GM19324 (cell line): ENCODE measurements around the gene PKIB.

Source experiments
- ATAC-seq: cut with Tn5 transposase; IDR thresholded peaks from one replicate; pipeline ENCODE4 v1.9.1; 2021; ENCODE audit warnings: mild to moderate bottlenecking, moderate library complexity; ENCODE audit not compliant: unreplicated experiment, low FRiP score

Gene PKIB

DNA sequence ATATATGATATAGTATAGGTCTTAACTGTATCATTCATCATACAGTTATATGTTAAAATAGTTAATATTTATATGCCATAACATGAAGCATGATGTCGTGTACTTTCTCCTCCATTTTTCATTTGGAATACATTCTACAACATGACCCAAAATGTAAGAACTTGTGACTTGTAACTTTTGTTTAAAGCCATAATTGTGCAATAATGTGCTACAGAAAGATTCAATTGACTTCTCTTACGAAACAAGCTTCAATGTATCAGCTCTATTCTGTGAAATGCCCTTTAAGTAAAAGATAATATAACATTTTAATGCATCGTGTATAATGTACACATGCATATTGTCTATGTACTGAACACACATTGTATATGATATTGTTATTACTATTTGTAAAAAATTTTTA is 92.6 kb downstream of the PKIB start:
- ATAC-seq = no peak

DNA sequence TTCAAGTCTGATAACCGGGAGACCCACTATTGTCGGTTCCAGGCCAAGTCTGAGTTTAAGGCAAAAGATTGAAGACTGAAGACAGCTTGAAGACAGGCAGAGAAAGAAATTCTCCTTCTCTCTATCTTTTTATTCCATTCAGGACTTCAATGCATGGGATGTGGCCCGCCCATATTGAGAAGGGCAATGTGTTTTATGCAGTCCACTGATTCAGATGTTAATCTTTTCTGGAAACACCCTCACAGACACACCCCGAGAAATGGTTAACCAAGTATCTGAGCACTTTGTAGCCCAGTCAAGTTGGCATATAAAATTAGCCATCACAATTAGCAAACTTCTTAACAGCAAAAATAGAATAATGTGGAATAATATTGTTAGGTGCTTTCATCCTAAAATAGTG is 93.9 kb downstream of the PKIB start:
- no peak for ATAC-seq

- ATAC-seq = peak; percentile 69
Measured at GRCh38 chr6:122709922-122710512, 99.8 kb downstream of the PKIB start.

DNA sequence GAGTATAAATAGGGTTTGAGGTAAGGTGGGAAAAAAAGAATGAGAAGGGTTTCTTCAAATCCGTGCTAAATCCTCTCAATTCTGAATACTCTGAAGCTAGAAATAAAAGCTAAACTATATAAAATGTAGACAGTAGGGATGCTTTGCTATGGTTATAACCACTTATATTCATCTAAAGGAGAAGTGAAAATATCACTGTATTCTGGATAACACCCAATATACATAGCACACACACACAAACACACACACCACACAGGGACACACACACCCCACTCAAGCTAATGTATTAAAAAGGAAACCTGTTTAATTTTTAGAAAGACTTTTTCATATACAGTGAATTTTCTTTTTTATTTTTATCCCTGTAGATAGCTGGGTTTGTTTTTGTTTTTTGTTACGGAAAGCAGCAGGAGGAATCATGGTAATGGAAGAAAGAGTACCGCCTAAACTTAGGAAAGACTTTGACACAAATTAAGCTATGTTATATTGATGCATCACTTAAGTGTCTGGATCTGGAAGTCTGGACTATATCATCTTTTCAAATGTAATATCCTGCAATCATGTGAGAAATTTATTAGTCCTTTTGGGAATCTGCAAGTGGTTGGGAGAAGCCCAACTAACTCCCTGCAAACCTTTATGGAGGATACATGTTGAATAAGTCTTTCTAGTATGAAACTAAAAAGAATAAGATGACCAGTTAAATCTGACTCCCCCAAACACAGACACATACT is 100.9 kb downstream of the PKIB start:
- no peak for ATAC-seq

- no peak for ATAC-seq
Measured at GRCh38 chr6:122712093-122712447, 101.9 kb downstream of the PKIB start.

DNA sequence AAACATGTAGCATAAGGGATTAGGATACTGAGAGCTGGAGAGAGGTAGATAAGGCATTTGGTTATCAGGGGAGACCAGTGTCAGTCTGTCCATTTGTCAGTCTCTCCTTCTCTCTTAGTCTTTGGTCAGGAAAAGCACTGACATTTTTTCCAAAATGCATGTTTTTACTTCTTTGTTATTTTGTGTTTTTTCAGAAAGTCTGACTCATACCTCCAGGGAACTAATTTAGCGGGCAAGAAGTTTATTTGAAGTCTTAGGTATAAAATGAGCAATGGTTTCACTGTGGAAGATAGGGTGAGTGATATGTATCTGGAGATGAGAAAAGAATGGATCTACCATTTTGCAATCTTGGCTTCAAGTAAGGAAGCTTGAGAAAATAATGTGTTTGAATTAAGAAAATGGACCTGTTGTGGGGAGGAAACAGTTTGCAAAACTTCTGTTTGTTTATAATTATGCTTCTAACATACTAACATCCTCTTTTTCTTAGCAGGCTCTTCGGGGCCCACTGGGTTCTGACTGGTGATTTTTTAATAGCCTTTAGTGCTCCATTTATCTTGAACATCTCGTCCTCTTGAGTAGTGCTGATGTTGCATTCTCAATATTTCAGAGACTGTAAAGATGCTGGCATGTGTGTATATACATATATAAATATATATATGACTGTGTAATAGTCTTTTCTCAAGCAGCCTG is 102.4 kb downstream of the PKIB start:
- no peak for ATAC-seq

DNA sequence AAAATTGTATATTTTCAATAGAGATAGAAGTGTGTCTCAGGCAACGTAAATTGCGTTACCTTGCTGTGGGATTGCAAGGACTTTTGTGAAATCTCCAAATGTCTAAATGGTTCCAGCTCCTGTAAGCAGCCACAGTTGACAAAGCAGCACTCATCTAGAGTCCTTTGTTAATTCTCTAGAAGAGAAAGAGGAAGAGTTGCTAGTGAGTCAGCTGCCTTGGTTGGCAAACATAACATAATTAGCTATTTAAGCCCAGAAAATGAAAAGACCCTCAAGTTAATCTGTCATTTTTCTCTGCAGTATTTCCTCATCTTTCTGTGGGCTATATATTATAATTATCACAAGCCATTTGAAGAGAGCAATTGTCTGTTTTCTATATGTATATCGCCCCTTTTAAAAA is 102.9 kb downstream of the PKIB start:
- ATAC-seq = no peak

- ATAC-seq = no peak
Measured at GRCh38 chr6:122714059-122714458, 103.9 kb downstream of the PKIB start.

DNA sequence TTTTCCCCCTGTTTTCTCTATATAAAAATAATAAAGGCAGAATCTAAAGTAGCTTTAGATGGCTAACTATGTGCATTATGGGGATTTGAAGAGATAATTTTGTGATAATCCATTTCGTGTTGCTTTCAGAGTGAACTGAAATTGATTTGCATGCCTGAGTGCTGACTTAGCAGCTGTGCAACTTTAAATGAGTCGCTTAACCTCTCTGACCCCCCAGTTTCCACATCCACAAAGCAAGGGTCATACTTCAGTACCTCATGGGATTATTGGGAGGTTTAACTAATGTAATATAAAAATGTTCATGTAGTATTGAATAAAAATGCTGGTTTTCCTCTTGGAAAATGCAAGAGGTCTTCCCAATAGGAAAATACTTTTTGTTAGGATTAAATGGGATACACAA is 105.5 kb downstream of the PKIB start:
- no peak for ATAC-seq

DNA sequence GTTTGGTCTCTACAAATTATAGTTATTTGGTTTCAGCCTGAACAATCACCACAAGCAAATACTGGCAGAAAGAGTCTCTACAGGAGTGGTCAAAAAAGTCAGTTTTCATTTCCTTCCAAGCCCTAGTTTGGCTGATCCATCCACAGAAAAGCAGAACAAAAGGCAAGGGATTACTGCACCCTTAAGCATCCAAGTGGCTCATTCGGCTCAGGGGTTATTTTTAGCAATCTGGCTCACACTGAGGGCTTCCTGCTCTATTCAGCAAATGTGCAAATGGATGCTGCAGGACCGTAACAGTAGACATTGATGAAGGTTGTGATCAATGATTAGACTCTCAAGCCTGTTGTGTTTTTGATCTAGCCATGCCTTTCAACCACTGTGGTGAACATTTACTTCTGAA is 107.1 kb downstream of the PKIB start:
- no peak for ATAC-seq

- no peak for ATAC-seq
Measured at GRCh38 chr6:122718616-122719015, 108.4 kb downstream of the PKIB start.

DNA sequence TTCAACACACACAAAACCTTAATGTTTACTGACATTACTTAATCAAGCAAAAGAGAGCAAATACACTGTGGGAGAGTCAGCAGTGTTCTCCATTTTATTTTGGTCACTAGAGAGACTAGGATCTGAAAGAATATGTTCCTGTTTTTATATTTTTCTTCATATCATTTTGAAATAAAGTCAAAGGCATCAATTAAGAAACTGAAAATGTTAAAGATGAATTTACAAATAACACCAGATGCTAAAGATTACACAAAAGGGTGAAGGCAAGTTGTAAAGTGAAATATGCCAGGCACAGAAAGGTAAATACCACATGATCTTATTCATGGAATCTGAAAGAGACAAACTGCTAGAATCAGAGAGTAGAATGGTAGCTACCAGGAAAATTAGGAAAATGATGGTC is 109.0 kb downstream of the PKIB start:
- no peak for ATAC-seq

DNA sequence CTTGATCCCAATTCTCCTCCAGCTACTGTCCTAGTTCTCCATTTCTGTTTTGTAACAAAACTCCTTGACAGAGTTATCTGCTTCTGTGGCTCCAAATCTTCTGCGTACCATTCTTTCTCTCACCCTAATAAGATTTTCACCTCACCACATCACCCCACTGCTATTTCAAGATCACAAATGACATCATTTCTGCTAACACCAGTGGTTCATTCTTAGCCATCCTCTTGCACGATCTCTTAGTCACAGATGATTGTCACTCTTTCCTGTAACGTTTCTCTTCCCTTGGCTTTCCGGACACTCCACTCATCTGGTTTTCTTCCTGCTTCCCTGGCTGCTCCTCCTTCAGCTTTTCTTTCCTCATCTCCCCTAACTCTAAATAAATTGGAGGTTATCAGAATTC is 112.5 kb downstream of the PKIB start:
- ATAC-seq = no peak

- no peak for ATAC-seq
Measured at GRCh38 chr6:122726649-122727048, 116.4 kb downstream of the PKIB start.

GRCh38 chr6:122727244-122727643 is 117.0 kb downstream of the PKIB start:
- no peak for ATAC-seq

- ATAC-seq = no peak
Measured at GRCh38 chr6:122730334-122730733, 120.1 kb downstream of the PKIB start.

DNA sequence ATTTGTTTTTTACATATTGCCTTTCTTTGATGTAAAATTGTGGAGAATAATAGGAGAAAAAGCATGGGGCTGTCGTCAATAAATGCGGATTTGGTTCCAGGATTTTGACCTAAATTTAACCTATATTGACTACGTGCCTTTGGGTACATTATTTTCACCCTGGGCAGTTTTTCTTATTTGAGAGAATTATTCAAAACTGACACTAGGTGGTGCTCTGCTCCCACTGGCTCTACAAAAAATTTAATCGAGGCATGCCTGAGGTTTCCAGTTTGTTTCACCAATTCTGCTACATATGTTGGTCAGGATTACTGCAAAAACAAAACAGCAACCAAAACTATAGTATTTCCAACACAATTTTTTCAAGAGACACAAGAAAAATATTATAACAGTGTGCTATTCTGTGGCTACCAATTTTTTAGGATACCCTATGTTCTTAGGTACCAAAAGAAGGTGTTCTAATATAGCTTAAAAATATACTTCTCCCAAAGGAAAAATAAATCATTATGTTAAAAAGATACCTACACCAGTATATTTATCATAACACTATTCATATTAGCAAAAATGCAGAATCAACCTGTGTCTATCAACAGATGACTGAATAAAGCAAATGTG is 120.7 kb downstream of the PKIB start:
- peak; percentile 45 for ATAC-seq

DNA sequence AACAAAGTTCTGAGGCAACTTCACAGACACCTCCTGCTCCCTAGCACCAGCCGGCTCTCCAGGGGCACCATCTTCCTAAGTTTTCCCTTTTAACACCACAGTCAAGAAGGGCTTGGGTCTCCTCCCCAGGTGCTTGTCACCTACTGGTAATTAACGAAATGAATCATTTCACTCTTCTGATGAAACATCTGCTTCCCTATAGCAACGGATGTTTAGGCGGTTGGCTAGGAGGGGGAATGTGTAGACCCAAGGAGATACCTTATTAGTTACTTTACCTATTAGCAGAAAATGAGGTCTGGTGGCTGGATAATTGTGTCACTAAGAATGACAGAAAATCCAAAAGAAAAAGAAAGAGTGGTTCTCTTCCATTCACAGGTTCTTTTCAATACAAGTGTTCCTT is 123.1 kb downstream of the PKIB start:
- ATAC-seq = no peak

- ATAC-seq = no peak
Measured at GRCh38 chr6:122734529-122735395, 124.6 kb downstream of the PKIB start.

DNA sequence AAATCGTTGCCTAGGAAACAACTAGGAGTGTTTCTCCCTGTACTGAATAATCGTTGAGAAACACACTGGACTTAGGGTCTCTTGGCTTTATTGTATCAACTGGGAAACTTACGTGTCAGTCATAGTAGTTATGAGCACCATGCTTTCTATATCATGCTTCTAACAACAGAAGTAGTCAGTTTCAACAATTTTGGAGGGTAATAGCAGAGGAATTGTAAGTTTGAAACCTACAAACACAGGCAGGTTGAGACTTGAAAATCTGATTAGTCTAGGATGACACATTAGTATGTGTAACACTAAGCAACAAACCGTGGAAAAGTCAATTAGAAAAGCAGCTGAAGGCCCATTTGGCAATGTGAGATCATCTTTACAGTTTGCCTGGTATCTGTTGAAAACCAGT is 125.4 kb downstream of the PKIB start:
- no peak for ATAC-seq

GRCh38 chr6:122736163-122736562 is 126.0 kb downstream of the PKIB start:
- no peak for ATAC-seq
